Measurements from ENCODE around the gene EIF2B2. TPM values are rescaled to one million over a fixed set of nuclear protein-coding genes. Genes with fewer than 3 reads are reported as not detected.
A peak's percentile ranks its signal among the peaks of the same experiment; 100 is the strongest.

EIF2B2 gene
- total RNA-seq, 4 donors from 2014 or later = 32.3 to 38.6 (median 34.7) TPM

DNA sequence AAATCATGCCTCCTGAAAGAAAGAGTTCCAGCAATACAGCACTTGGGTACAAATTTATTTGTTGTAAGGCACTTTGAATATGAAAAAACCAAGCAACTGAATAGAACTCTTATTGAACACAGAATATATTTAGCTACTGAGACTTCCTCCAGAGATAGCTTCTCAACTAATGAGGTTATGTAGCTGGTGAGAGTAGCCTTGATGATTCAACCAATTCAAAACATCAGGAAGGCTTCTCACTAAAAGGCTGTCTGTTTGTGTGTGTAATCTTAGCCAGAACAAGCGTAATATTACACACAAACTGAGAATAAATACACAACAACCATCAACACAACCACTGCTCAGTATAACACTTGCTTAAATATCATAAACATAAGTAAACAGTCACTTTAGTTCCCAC lies 20.4 kb downstream of the EIF2B2 start:
- no peak for TF ChIP-seq POLR2A (IDR thresholded peaks at IDR 0.05)
- TF ChIP-seq, protein P1, sequence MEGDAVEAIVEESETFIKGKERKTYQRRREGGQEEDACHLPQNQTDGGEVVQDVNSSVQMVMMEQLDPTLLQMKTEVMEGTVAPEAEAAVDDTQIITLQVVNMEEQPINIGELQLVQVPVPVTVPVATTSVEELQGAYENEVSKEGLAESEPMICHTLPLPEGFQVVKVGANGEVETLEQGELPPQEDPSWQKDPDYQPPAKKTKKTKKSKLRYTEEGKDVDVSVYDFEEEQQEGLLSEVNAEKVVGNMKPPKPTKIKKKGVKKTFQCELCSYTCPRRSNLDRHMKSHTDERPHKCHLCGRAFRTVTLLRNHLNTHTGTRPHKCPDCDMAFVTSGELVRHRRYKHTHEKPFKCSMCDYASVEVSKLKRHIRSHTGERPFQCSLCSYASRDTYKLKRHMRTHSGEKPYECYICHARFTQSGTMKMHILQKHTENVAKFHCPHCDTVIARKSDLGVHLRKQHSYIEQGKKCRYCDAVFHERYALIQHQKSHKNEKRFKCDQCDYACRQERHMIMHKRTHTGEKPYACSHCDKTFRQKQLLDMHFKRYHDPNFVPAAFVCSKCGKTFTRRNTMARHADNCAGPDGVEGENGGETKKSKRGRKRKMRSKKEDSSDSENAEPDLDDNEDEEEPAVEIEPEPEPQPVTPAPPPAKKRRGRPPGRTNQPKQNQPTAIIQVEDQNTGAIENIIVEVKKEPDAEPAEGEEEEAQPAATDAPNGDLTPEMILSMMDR (IDR thresholded peaks at IDR 0.05) = no peak
- Histone ChIP-seq H3K9me3 (no peaks in the 10 kb centered on the region), H3K4me1 (no peaks in the 10 kb centered on the region), H3K27ac (peak overlapping the region in 2 of 4 donors; percentile 0 to 31), H3K27me3 (no peaks in the 10 kb centered on the region), H3K4me3 (no peak overlapping the region), H3K36me3 (peaks cover 0 to 49% (median 0%) of the 10 kb centered on the region in 3 donors)
- DNase-seq = no peak

DNA sequence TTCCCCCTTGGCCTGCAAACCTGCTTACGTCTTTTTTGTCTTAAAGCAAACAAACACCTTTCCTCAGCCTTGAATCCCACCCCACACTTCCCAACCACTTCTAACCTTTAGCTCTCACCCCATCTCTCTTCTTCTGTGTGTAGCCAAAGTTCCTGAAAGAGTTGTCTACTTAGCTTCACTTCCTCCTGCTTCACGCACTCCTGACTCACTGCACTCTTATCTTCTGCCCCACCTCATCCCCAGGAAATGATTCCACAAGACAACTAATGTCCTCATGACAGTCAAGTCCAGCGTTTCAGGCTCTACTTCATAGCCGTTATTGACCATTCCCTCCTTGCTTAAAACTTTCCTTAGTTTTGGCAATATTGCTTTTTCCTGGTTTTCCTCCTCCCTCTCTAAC lies 22.4 kb downstream of the EIF2B2 start:
- H3K4me3 ChIP-seq = no peak overlapping the region
- H3K36me3 ChIP-seq = peaks cover 0 to 55% (median 0%) of the 10 kb centered on the region in 3 donors
- TF ChIP-seq, protein P1 (IDR thresholded peaks at IDR 0.05) = no peak
- TF ChIP-seq POLR2A (IDR thresholded peaks at IDR 0.05) = no peak
- H3K27ac ChIP-seq = peak overlapping the region in 3 of 4 donors; percentile 33 to 70 (median 53)
- H3K4me1 ChIP-seq = no peaks in the 10 kb centered on the region
- peak in 1 of 3 donors; percentile 75 for DNase-seq
- H3K9me3 ChIP-seq = no peaks in the 10 kb centered on the region
- no peaks in the 10 kb centered on the region for H3K27me3 ChIP-seq

DNA sequence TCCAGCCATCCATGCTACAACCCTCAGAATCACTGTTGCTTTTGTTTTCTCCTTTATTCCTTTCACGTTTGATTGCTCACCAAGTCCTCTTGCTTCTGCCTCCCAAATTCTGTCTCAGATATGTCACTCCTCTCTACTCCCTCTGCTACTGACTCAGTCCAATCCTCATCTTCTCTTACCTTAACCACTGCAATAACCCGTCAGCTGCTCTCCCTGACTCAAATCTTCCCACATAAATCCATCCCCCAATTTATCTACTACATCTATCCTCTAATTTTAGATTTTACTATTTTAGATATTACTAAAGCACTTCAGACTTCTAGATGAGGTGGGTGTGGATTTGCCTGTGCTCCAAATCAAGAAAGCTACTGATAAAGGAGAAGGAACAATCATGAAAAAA lies 23.2 kb downstream of the EIF2B2 start:
- H3K36me3 ChIP-seq = peaks cover 0 to 55% (median 0%) of the 10 kb centered on the region in 3 donors
- H3K27ac ChIP-seq = peak overlapping the region in 3 of 4 donors; percentile 15 to 70 (median 53)
- DNase-seq = no peak
- H3K9me3 ChIP-seq = no peaks in the 10 kb centered on the region
- TF ChIP-seq, protein P1 (IDR thresholded peaks at IDR 0.05) = no peak
- no peak for TF ChIP-seq POLR2A (IDR thresholded peaks at IDR 0.05)
- no peaks in the 10 kb centered on the region for H3K27me3 ChIP-seq
- H3K4me3 ChIP-seq = no peak overlapping the region
- no peaks in the 10 kb centered on the region for H3K4me1 ChIP-seq

GRCh38 chr14:75030147-75030546 lies 27.4 kb downstream of the EIF2B2 start:
- no peak for DNase-seq
- TF ChIP-seq POLR2A (IDR thresholded peaks at IDR 0.05) = no peak
- TF ChIP-seq, protein P1 (IDR thresholded peaks at IDR 0.05) = no peak
- H3K36me3 ChIP-seq = peaks cover 0 to 68% (median 0%) of the 10 kb centered on the region in 3 donors
- no peaks in the 10 kb centered on the region for H3K27me3 ChIP-seq
- H3K27ac ChIP-seq = no peak overlapping the region
- H3K4me3 ChIP-seq = no peak overlapping the region
- H3K9me3 ChIP-seq = no peaks in the 10 kb centered on the region
- no peaks in the 10 kb centered on the region for H3K4me1 ChIP-seq

DNA sequence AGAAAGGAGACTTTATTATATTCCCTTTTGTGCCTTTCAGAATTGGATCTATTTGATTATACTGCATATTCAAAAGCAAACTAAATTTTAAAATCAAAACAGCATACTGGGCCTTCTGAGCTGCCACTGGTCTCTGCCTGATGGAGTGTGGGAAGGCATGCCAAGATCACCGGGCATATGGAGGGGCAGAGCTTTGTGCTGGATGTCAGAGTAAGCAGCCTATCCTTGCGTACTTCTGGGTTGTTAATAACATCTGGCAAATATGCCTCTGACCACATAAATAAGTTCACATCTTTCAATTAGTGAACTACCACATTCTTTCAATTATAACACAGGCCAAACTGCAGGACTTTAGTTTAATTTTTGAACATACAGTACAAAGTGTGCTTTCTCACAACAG lies 30.2 kb downstream of the EIF2B2 start:
- no peak for DNase-seq
- TF ChIP-seq, protein P1 (IDR thresholded peaks at IDR 0.05) = no peak
- no peak for TF ChIP-seq POLR2A (IDR thresholded peaks at IDR 0.05)
- Histone ChIP-seq H3K27me3 (no peaks in the 10 kb centered on the region), H3K36me3 (peaks cover 0 to 76% (median 0%) of the 10 kb centered on the region in 3 donors), H3K4me1 (no peaks in the 10 kb centered on the region), H3K9me3 (no peaks in the 10 kb centered on the region), H3K27ac (no peak overlapping the region), H3K4me3 (no peak overlapping the region)

DNA sequence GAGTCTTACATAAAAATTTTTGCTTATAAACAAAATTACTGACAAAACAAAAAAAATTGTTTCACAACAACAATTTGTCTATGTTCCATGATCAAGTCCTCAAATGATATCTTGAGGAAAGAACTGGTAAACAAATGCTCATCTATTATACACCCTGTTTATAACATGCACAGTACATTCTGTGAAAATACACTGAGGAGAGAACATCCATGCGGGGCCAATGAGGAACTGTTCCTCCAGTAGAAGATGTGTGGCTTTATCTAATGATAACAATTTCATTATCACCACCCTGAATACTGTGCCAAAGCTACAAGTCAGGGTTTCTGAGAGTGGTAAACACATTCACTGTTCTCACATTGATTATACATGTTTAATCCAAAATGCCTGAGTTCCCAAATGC lies 37.8 kb downstream of the EIF2B2 start:
- no peak overlapping the region for H3K4me3 ChIP-seq
- H3K27me3 ChIP-seq = no peaks in the 10 kb centered on the region
- peak in 1 of 3 donors; percentile 60 for DNase-seq
- TF ChIP-seq, protein P1 (IDR thresholded peaks at IDR 0.05) = no peak
- TF ChIP-seq POLR2A (IDR thresholded peaks at IDR 0.05) = peak in 1 of 2 donors; percentile 15
- H3K36me3 ChIP-seq = peaks cover 0 to 32% (median 0%) of the 10 kb centered on the region in 3 donors
- H3K27ac ChIP-seq = peak overlapping the region in 2 of 4 donors; percentile 77 to 90
- H3K4me1 ChIP-seq = peaks cover 0 to 40% (median 3%) of the 10 kb centered on the region in 4 donors
- H3K9me3 ChIP-seq = no peaks in the 10 kb centered on the region
